ENCODE results near the gene SDK2. TPM values are rescaled to one million over a fixed set of nuclear protein-coding genes. Genes with fewer than 3 reads are reported as not detected.

SDK2 gene
- total and polyA plus RNA-seq, 2 of the 8 experiments (the other 6 are each of a cell fraction or from before 2014, with no cell fraction given), result 3.9 to 4.1 TPM

- H3K23ac ChIP-seq (ENCODE audit: insufficient read length), result no peak overlapping the region
- no peaks in the 10 kb centered on the region for H3K79me2 ChIP-seq (ENCODE audit: control insufficient read depth in 1 of 2, insufficient read depth in 2 of 2, low read length in 2 of 2)
- H4K20me1 ChIP-seq (replicated peaks in 1 of 2; ENCODE audit: control insufficient read depth in 1 of 2, insufficient read depth in 2 of 2, low read length in 2 of 2), result no peaks in the 10 kb centered on the region
- no peak overlapping the region for H4K8ac ChIP-seq (ENCODE audit: extremely low read depth, insufficient read depth, low read length)
- no peak overlapping the region for H2BK120ac ChIP-seq (replicated peaks; ENCODE audit: low read depth, low read length)
- no peak overlapping the region for H3K9ac ChIP-seq (replicated peaks in 1 of 4; ENCODE audit: extremely low read depth in 1 of 4, low read depth in 3 of 4, low read length in 3 of 4)
- TF ChIP-seq, protein P1, sequence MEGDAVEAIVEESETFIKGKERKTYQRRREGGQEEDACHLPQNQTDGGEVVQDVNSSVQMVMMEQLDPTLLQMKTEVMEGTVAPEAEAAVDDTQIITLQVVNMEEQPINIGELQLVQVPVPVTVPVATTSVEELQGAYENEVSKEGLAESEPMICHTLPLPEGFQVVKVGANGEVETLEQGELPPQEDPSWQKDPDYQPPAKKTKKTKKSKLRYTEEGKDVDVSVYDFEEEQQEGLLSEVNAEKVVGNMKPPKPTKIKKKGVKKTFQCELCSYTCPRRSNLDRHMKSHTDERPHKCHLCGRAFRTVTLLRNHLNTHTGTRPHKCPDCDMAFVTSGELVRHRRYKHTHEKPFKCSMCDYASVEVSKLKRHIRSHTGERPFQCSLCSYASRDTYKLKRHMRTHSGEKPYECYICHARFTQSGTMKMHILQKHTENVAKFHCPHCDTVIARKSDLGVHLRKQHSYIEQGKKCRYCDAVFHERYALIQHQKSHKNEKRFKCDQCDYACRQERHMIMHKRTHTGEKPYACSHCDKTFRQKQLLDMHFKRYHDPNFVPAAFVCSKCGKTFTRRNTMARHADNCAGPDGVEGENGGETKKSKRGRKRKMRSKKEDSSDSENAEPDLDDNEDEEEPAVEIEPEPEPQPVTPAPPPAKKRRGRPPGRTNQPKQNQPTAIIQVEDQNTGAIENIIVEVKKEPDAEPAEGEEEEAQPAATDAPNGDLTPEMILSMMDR (IDR thresholded peaks at IDR 0.05; ENCODE audit: control extremely low read depth in 1 of 3, insufficient read depth in 1 of 3, low read depth in 1 of 3, low read length in 3 of 3), result peak; percentile 82 to 86 (median 83)
- peak; percentile 26; the same call in 1 of the 2 replicates for TF ChIP-seq MAX (IDR thresholded peaks at IDR 0.05)
- TF ChIP-seq MAFK (IDR thresholded peaks at IDR 0.05; ENCODE audit: low read depth, low read length), result no peak
- TF ChIP-seq RAD21 (IDR thresholded peaks at IDR 0.05 in 1 of 2, conservative IDR thresholded peaks at IDR 0.05 in 1 of 2; ENCODE audit: low read depth in 2 of 2, low read length in 2 of 2), result peak; percentile 92 to 94
- H3K4me2 ChIP-seq (ENCODE audit: insufficient read depth in 1 of 2, low read depth in 2 of 2, low read length in 2 of 2), result no peak overlapping the region
- no peak overlapping the region for H2AFZ ChIP-seq (ENCODE audit: low read length)
- H4K5ac ChIP-seq (ENCODE audit: insufficient read length, low read depth, low read length), result no peak overlapping the region
- no peak overlapping the region for H2AK5ac ChIP-seq (ENCODE audit: low read depth, low read length)
- peaks cover 0 to 5% (median 2%) of the 10 kb centered on the region in 4 experiments; a peak in 6 of 7 replicates for H3K4me1 ChIP-seq (replicated peaks in 1 of 4; ENCODE audit: control insufficient read depth in 3 of 4, insufficient read depth in 4 of 4, low read length in 3 of 4)
- H3K79me1 ChIP-seq (ENCODE audit: low read depth, low read length), result no peaks in the 10 kb centered on the region
- no peak overlapping the region for H3K14ac ChIP-seq (ENCODE audit: insufficient read length)
- H3K23me2 ChIP-seq (ENCODE audit: low read depth, low read length), result peaks cover 3% of the 10 kb centered on the region; the same call in 1 of the 2 replicates
- 62% methylated on average over 2 of the region's 2 CpGs; no CpG with 5 or more reads in 1 of the 2 experiments for WGBS, 2 experiments (ENCODE audit: extremely low coverage in 1 of 2, insufficient coverage in 1 of 2, insufficient read length in 1 of 2, insufficient replicate concordance in 2 of 2, low coverage in 1 of 2, low lambda C conversion rate in 2 of 2, missing lambda C conversion rate in 1 of 2)
- H4K91ac ChIP-seq (replicated peaks; ENCODE audit: insufficient read length, low read length), result no peak overlapping the region
- no peak overlapping the region for H3K4me3 ChIP-seq (ENCODE audit: extremely low read depth in 1 of 4, insufficient read depth in 2 of 4, low read depth in 3 of 4, low read length in 4 of 4)
- no peak overlapping the region for H2BK20ac ChIP-seq (ENCODE audit: low read length)
- H3K27me3 ChIP-seq (replicated peaks in 1 of 4; ENCODE audit: control insufficient read depth in 3 of 4, extremely low read depth in 1 of 4, insufficient read depth in 3 of 4, low read length in 3 of 4), result peaks cover 0 to 17% (median 10%) of the 10 kb centered on the region in 4 experiments; a peak in 6 of 7 replicates
- no peak overlapping the region for H2BK12ac ChIP-seq (ENCODE audit: low read depth, low read length)
- no peak overlapping the region for H3K27ac ChIP-seq (ENCODE audit: low read depth, low read length)
- no peak overlapping the region for H3K56ac ChIP-seq (replicated peaks; ENCODE audit: insufficient read length, low read depth, low read length)
- H3K36me3 ChIP-seq (ENCODE audit: control insufficient read depth in 2 of 4, insufficient read depth in 4 of 4, low read length in 3 of 4), result no peaks in the 10 kb centered on the region; a peak in 2 of 8 replicates
- CTCF ChIA-PET (ENCODE audit: partially characterized antibody), result interaction anchor here (0.5 to 11.3 kb wide), 32 partner anchors 15 to 437 kb away, joined by 3 to 175 read pairs (median 4); no protein-coding TSS in a partner anchor
- no peak for DNase-seq (ENCODE audit: low read depth in 1 of 2, low spot score in 2 of 2)
- POLR2A ChIA-PET (ENCODE audit: partially characterized antibody), result interaction anchor here (0.6 to 1.2 kb wide), 3 partner anchors 157 to 484 kb away, joined by 3 read pairs; no protein-coding TSS in a partner anchor
- no peak overlapping the region for H3K18ac ChIP-seq (ENCODE audit: extremely low read depth, low read length)
- no peak overlapping the region for H3K4ac ChIP-seq (replicated peaks; ENCODE audit: insufficient read length, low read depth, low read length)
- H3K9me3 ChIP-seq (ENCODE audit: insufficient read depth in 2 of 2, low read depth in 1 of 2, low read length in 1 of 2), result peaks cover 3 to 4% of the 10 kb centered on the region in 2 experiments; a peak in 2 of 4 replicates
- H2BK5ac ChIP-seq (ENCODE audit: low read depth, low read length), result no peak overlapping the region
- no peak overlapping the region for H2BK15ac ChIP-seq (ENCODE audit: low read length)
- FAIRE-seq, result peak; percentile 78
Observed at GRCh38 chr17:73650140-73650539, 5.9 kb upstream of the SDK2 start.
